GM23338 (cell line): ENCODE measurements around the gene OR6B3. TPM values are rescaled to one million over a fixed set of nuclear protein-coding genes. Genes with fewer than 3 reads are reported as not detected.

Experiments
- ATAC-seq: fragments of 200-7000 bp; cut with Tn5 transposase; 3 replicates; pipeline ENCODE4 v1.9.1; 2020
- DNase-seq: peaks from one replicate; pipeline ENCODE4 v3.0.0-alpha.2; 2015; ENCODE audit warnings: low spot score
- H2AFZ ChIP-seq: fragments of 200-600 bp; sonication (generic); 2 replicates; pipeline ENCODE4 v1.8.0; 2016; ENCODE audit warnings: antibody characterized with exemption, mild to moderate bottlenecking, moderate library complexity
- H3F3A ChIP-seq: fragments of 200-600 bp; sonication (generic); replicated peaks from 2 replicates; pipeline ENCODE4 v1.8.0; 2017; ENCODE audit warnings: antibody characterized with exemption, mixed run types, low read depth
- H3K27ac ChIP-seq: fragments of 200-600 bp; sonication (generic); 2 replicates; pipeline ENCODE4 v1.6.1; 2016; ENCODE audit warnings: low read depth
- H3K27me3 ChIP-seq: fragments of 200-600 bp; sonication (generic); 2 replicates; pipeline ENCODE4 v1.8.0; 2016; ENCODE audit warnings: mild to moderate bottlenecking, mixed run types, moderate library complexity; ENCODE audit not compliant: insufficient read depth
- H3K36me3 ChIP-seq: fragments of 200-600 bp; sonication (generic); 2 replicates; pipeline ENCODE4 v1.8.0; 2016; ENCODE audit warnings: mild to moderate bottlenecking; ENCODE audit not compliant: insufficient read depth
- H3K4me1 ChIP-seq: fragments of 200-600 bp; sonication (generic); 2 replicates; pipeline ENCODE4 v1.8.0; 2016; ENCODE audit warnings: mild to moderate bottlenecking, moderate library complexity; ENCODE audit not compliant: insufficient read depth
- H3K4me2 ChIP-seq: fragments of 200-600 bp; sonication (generic); 2 replicates; pipeline ENCODE4 v1.7.1; 2017; ENCODE audit warnings: mixed run types
- H3K4me3 ChIP-seq: fragments of 200-600 bp; sonication (generic); 2 replicates; pipeline ENCODE4 v1.6.1; 2016; ENCODE audit warnings: mixed run types
- H3K79me2 ChIP-seq: fragments of 200-600 bp; sonication (generic); replicated peaks from 2 replicates; pipeline ENCODE4 v1.8.0; 2017; ENCODE audit warnings: mild to moderate bottlenecking; ENCODE audit not compliant: insufficient read depth
- H3K9me2 ChIP-seq: fragments of 200-600 bp; sonication (generic); 2 replicates; pipeline ENCODE4 v1.8.0; 2017; ENCODE audit not compliant: insufficient read depth
- H4K20me1 ChIP-seq: fragments of 200-600 bp; sonication (generic); replicated peaks from 2 replicates; pipeline ENCODE4 v1.8.0; 2017; ENCODE audit warnings: mild to moderate bottlenecking; ENCODE audit not compliant: insufficient read depth
- H3K27ac Mint-ChIP-seq: 2 replicates; pipeline ENCODE4 v1.8.0; 2020; ENCODE audit warnings: inconsistent platforms, mild to moderate bottlenecking, moderate library complexity, mixed read lengths
- H3K27me3 Mint-ChIP-seq: 3 replicates; pipeline ENCODE4 v1.8.0; 2022; ENCODE audit warnings: low read depth, mild to moderate bottlenecking, moderate library complexity, mixed read lengths, inconsistent platforms; ENCODE audit not compliant: insufficient read depth, poor library complexity
- H3K36me3 Mint-ChIP-seq: 3 replicates; pipeline ENCODE4 v1.8.0; 2021; ENCODE audit warnings: low read depth, mild to moderate bottlenecking, inconsistent platforms, moderate library complexity, mixed read lengths
- H3K4me1 Mint-ChIP-seq: 3 replicates; pipeline ENCODE4 v1.8.0; 2020; ENCODE audit warnings: mild to moderate bottlenecking, inconsistent platforms, mixed read lengths
- H3K4me3 Mint-ChIP-seq: 3 replicates; pipeline ENCODE4 v1.8.0; 2021; ENCODE audit warnings: moderate library complexity, mild to moderate bottlenecking, inconsistent platforms, mixed read lengths
- H3K9me3 Mint-ChIP-seq: 3 replicates; pipeline ENCODE4 v1.8.0; 2020; ENCODE audit warnings: moderate library complexity, mild to moderate bottlenecking, inconsistent platforms, mixed read lengths
- CREB1 ChIP-seq: fragments of 250-450 bp; sonication (Bioruptor Pico); IDR thresholded peaks from 2 replicates; pipeline ENCODE4 v1.5.0; 2020; ENCODE audit warnings: low read depth, mild to moderate bottlenecking, moderate library complexity
- EZH2 ChIP-seq: fragments of 200-600 bp; sonication (generic); IDR thresholded peaks from one replicate; pipeline ENCODE4 v1.8.0; 2017; ENCODE audit warnings: antibody characterized with exemption, mild to moderate bottlenecking, low read depth; ENCODE audit not compliant: unreplicated experiment
- EZH2phosphoT487 ChIP-seq: fragments of 200-600 bp; sonication (generic); IDR thresholded peaks from one replicate; pipeline ENCODE4 v1.8.1; 2018; ENCODE audit warnings: antibody characterized with exemption; ENCODE audit not compliant: unreplicated experiment
- JUNB ChIP-seq: IDR thresholded peaks from one replicate; pipeline ENCODE4 v1.6.1; 2016; ENCODE audit warnings: antibody characterized with exemption; ENCODE audit not compliant: unreplicated experiment
- NANOG ChIP-seq: IDR thresholded peaks from 2 replicates; pipeline ENCODE4 v1.6.1; 2016; ENCODE audit warnings: antibody characterized with exemption, borderline replicate concordance
- POLR2AphosphoS5 ChIP-seq: IDR thresholded peaks from 2 replicates; pipeline ENCODE4 v1.6.1; 2016; ENCODE audit warnings: antibody characterized with exemption, low read depth
- STAT1 ChIP-seq: IDR thresholded peaks from one replicate; pipeline ENCODE4 v1.6.1; 2016; ENCODE audit warnings: antibody characterized with exemption; ENCODE audit not compliant: unreplicated experiment
- ZNF114 ChIP-seq: fragments of 250-450 bp; sonication (Bioruptor Pico); IDR thresholded peaks from 2 replicates; pipeline ENCODE4 v1.5.0; 2020; ENCODE audit warnings: mild to moderate bottlenecking, moderate library complexity
- ZNF331 ChIP-seq: fragments of 250-450 bp; sonication (Bioruptor Pico); IDR thresholded peaks from 2 replicates; pipeline ENCODE4 v1.5.0; 2020; ENCODE audit warnings: low read depth, mild to moderate bottlenecking, moderate library complexity
- polyA plus RNA-seq: library from polyadenylated mRNA; unstranded; fragments of >200 nt; fragmentation: Nextera tagmentation; extraction: Ambion mirVana; gene quantifications from 2 replicates; pipeline ENCODE4 v1.2.1, GENCODE V29; 2016
- total RNA-seq: library from RNA; depleted of rRNA; stranded (reverse); fragments of >200 nt; shearing (Covaris generic); gene quantifications from 2 replicates; pipeline ENCODE4 v1.2.3, GENCODE V29; 2014
- TF ChIP-seq, protein P1 (sequence below), 2 experiments: fragments of 200-600 bp in 1 of 2; sonication (generic) in 1 of 2; conservative IDR thresholded peaks; 2 replicates each; pipeline versions ENCODE4 v1.5.1 to v1.6.1; 2016 to 2017; ENCODE audit warnings: antibody characterized with exemption in 2 of 2, low read depth in 2 of 2, mild to moderate bottlenecking in 2 of 2, moderate library complexity in 1 of 2
- TF ChIP-seq, protein P2 (sequence below): fragments of 250-450 bp; sonication (Bioruptor Pico); IDR thresholded peaks from 2 replicates; pipeline ENCODE4 v1.5.0; 2020; ENCODE audit warnings: mild to moderate bottlenecking, moderate library complexity

OR6B3 gene
- total and polyA plus RNA-seq, 2 experiments from 2014 or later = not detected

DNA sequence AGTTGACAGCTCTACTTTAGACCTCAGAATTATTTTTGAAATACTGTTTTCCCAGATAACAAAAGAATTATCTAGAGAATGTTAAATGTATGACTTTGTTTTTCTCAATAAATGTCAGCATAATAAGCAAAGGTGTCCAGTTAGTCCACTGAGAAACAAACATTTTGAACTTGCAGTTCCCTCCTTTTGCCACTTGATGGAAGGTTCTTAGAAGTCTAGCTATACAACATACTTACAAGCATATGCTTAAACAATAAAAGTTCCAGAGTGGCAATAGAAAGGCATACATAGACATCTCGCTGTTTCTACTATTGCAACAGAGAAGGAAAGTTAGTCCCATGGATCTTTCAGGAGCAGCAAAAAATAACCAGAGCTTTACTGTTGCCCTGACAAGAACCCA lies 40.0 kb downstream of the OR6B3 start:
- no peak for ATAC-seq
- DNase-seq = no peak
- no peaks in the 10 kb centered on the region for H3K9me3 Mint-ChIP-seq
- H3K27me3 Mint-ChIP-seq = peaks cover 9% of the 10 kb centered on the region
- H3F3A ChIP-seq = no peaks in the 10 kb centered on the region
- H3K4me1 ChIP-seq = no peaks in the 10 kb centered on the region
- TF ChIP-seq EZH2phosphoT487 (no peak), EZH2 (no peak)
- TF ChIP-seq, protein P1, sequence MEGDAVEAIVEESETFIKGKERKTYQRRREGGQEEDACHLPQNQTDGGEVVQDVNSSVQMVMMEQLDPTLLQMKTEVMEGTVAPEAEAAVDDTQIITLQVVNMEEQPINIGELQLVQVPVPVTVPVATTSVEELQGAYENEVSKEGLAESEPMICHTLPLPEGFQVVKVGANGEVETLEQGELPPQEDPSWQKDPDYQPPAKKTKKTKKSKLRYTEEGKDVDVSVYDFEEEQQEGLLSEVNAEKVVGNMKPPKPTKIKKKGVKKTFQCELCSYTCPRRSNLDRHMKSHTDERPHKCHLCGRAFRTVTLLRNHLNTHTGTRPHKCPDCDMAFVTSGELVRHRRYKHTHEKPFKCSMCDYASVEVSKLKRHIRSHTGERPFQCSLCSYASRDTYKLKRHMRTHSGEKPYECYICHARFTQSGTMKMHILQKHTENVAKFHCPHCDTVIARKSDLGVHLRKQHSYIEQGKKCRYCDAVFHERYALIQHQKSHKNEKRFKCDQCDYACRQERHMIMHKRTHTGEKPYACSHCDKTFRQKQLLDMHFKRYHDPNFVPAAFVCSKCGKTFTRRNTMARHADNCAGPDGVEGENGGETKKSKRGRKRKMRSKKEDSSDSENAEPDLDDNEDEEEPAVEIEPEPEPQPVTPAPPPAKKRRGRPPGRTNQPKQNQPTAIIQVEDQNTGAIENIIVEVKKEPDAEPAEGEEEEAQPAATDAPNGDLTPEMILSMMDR (conservative IDR thresholded peaks at IDR 0.05; ENCODE audit: low read depth in 2 of 2) = peak in 1 of 2 experiments; percentile 26; a peak in 1 of 4 replicates
- H3K36me3 Mint-ChIP-seq = peaks cover 62% of the 10 kb centered on the region
- H3K36me3 ChIP-seq = peaks cover 40% of the 10 kb centered on the region
- H3K27ac Mint-ChIP-seq = no peak overlapping the region
- no peaks in the 10 kb centered on the region for H3K9me2 ChIP-seq
- H4K20me1 ChIP-seq = peaks cover 3% of the 10 kb centered on the region
- H3K27me3 ChIP-seq = no peaks in the 10 kb centered on the region
- H3K4me3 Mint-ChIP-seq = no peak overlapping the region
- H3K4me3 ChIP-seq = no peak overlapping the region
- no peaks in the 10 kb centered on the region for H3K4me1 Mint-ChIP-seq
- H3K79me2 ChIP-seq = 0 out of 2 replicates have a peak, but pooled peaks cover 11% of the 10 kb centered on the region
- H3K4me2 ChIP-seq = no peak overlapping the region
- no peak overlapping the region for H3K27ac ChIP-seq
- H2AFZ ChIP-seq = no peak overlapping the region

DNA sequence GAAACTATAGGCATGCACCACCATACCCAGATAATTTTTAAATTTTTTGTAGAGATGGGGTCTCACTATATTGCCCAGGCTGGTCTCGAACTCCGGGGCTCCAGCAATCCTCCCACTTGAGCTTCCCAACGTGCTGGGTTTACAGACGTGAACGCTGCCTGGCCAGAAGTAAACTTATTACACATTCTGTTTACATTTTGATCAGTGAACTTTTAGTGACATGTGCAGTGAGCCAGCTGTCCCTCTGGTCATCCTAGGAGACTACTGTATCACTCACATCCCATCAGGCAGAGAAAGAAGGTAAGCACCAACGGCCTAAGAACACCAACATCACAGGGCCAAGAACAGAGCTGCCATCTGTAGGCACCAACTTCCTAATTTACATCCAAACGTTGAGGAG lies 50.3 kb downstream of the OR6B3 start:
- H3K79me2 ChIP-seq = no peaks in the 10 kb centered on the region
- no peak overlapping the region for H3K4me3 ChIP-seq
- H3F3A ChIP-seq = no peaks in the 10 kb centered on the region
- DNase-seq (no peak), ATAC-seq (no peak)
- Mint-ChIP-seq H3K27ac (no peak overlapping the region), H3K9me3 (no peaks in the 10 kb centered on the region), H3K4me3 (no peak overlapping the region), H3K36me3 (peaks cover 60% of the 10 kb centered on the region), H3K27me3 (no peaks in the 10 kb centered on the region), H3K4me1 (peaks cover 4% of the 10 kb centered on the region; the same call in 2 of the 3 replicates)
- H3K36me3 ChIP-seq = peaks cover 29% of the 10 kb centered on the region; the same call in 1 of the 2 replicates
- H3K9me2 ChIP-seq = no peaks in the 10 kb centered on the region
- no peaks in the 10 kb centered on the region for H3K4me1 ChIP-seq
- no peak overlapping the region for H3K4me2 ChIP-seq
- no peak overlapping the region for H3K27ac ChIP-seq
- H3K27me3 ChIP-seq = no peaks in the 10 kb centered on the region
- peaks cover 5% of the 10 kb centered on the region; the same call in 1 of the 2 replicates for H4K20me1 ChIP-seq
- no peak overlapping the region for H2AFZ ChIP-seq
- TF ChIP-seq NANOG (no peak), CREB1 (CRISPR knock-in tag) (no peak), ZNF114 (CRISPR knock-in tag) (no peak), STAT1 (no peak), ZNF331 (no peak), POLR2AphosphoS5 (no peak), JUNB (no peak), EZH2phosphoT487 (no peak)
- TF ChIP-seq, protein P1 (conservative IDR thresholded peaks at IDR 0.05; ENCODE audit: low read depth in 2 of 2) = no peak
- TF ChIP-seq, protein P2, sequence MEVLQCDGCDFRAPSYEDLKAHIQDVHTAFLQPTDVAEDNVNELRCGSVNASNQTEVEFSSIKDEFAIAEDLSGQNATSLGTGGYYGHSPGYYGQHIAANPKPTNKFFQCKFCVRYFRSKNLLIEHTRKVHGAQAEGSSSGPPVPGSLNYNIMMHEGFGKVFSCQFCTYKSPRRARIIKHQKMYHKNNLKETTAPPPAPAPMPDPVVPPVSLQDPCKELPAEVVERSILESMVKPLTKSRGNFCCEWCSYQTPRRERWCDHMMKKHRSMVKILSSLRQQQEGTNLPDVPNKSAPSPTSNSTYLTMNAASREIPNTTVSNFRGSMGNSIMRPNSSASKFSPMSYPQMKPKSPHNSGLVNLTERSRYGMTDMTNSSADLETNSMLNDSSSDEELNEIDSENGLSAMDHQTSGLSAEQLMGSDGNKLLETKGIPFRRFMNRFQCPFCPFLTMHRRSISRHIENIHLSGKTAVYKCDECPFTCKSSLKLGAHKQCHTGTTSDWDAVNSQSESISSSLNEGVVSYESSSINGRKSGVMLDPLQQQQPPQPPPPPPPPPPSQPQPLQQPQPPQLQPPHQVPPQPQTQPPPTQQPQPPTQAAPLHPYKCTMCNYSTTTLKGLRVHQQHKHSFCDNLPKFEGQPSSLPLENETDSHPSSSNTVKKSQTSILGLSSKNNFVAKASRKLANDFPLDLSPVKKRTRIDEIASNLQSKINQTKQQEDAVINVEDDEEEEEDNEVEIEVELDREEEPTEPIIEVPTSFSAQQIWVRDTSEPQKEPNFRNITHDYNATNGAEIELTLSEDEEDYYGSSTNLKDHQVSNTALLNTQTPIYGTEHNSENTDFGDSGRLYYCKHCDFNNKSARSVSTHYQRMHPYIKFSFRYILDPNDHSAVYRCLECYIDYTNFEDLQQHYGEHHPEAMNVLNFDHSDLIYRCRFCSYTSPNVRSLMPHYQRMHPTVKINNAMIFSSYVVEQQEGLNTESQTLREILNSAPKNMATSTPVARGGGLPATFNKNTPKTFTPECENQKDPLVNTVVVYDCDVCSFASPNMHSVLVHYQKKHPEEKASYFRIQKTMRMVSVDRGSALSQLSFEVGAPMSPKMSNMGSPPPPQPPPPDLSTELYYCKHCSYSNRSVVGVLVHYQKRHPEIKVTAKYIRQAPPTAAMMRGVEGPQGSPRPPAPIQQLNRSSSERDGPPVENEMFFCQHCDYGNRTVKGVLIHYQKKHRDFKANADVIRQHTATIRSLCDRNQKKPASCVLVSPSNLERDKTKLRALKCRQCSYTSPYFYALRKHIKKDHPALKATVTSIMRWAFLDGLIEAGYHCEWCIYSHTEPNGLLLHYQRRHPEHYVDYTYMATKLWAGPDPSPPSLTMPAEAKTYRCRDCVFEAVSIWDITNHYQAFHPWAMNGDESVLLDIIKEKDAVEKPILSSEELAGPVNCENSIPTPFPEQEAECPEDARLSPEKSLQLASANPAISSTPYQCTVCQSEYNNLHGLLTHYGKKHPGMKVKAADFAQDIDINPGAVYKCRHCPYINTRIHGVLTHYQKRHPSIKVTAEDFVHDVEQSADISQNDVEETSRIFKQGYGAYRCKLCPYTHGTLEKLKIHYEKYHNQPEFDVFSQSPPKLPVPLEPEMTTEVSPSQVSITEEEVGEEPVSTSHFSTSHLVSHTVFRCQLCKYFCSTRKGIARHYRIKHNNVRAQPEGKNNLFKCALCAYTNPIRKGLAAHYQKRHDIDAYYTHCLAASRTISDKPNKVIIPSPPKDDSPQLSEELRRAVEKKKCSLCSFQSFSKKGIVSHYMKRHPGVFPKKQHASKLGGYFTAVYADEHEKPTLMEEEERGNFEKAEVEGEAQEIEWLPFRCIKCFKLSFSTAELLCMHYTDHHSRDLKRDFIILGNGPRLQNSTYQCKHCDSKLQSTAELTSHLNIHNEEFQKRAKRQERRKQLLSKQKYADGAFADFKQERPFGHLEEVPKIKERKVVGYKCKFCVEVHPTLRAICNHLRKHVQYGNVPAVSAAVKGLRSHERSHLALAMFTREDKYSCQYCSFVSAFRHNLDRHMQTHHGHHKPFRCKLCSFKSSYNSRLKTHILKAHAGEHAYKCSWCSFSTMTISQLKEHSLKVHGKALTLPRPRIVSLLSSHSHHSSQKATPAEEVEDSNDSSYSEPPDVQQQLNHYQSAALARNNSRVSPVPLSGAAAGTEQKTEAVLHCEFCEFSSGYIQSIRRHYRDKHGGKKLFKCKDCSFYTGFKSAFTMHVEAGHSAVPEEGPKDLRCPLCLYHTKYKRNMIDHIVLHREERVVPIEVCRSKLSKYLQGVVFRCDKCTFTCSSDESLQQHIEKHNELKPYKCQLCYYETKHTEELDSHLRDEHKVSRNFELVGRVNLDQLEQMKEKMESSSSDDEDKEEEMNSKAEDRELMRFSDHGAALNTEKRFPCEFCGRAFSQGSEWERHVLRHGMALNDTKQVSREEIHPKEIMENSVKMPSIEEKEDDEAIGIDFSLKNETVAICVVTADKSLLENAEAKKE (CRISPR knock-in tag) = no peak
